OCI-LY7 (cell line): ENCODE data around the gene ELOVL1. TPM values are rescaled to one million over a fixed set of nuclear protein-coding genes. Genes with fewer than 3 reads are reported as not detected.

ENCODE experiments used
- BruUV-seq: library from RNA; stranded (reverse); fragments of 400-500 nt; replicated peaks from 2 replicates; lab custom pipeline; 2021; lab: Mats Ljungman, UMichigan
- CTCF ChIA-PET: fragments of 300-600 bp; sonication (Branson Sonifier 250); formaldehyde crosslinking; loops from one replicate; lab custom pipeline; 2022; ENCODE audit warnings: antibody characterized with exemption; ENCODE audit not compliant: unreplicated experiment; lab: Charles Lee
- POLR2A ChIA-PET: fragments of 300-600 bp; sonication (Branson Sonifier 250); formaldehyde crosslinking; loops from one replicate; lab custom pipeline; 2022; ENCODE audit warnings: antibody characterized with exemption; lab: Charles Lee
- DNase-seq: peaks from one replicate; pipeline ENCODE4 v3.0.0-alpha.2; 2015; ENCODE audit warnings: low spot score
- H2AFZ ChIP-seq: fragments of 200-600 bp; sonication (generic), shearing (Covaris generic); 2 replicates; pipeline ENCODE4 v1.6.1; 2014; ENCODE audit warnings: mild to moderate bottlenecking, antibody characterized with exemption, low read length, moderate library complexity
- H3K27ac ChIP-seq: fragments of 200-600 bp; sonication (generic); 2 replicates; pipeline ENCODE4 v1.5.1; 2014; ENCODE audit warnings: mixed run types, low read depth, mild to moderate bottlenecking, moderate library complexity, low read length, inconsistent platforms; ENCODE audit not compliant: poor library complexity, severe bottlenecking
- H3K36me3 ChIP-seq: fragments of 200-600 bp; sonication (generic); 2 replicates; pipeline ENCODE4 v1.6.1; 2014; ENCODE audit warnings: mild to moderate bottlenecking, antibody characterized with exemption, low read length, moderate library complexity, mixed read lengths; ENCODE audit not compliant: insufficient read depth
- H3K4me1 ChIP-seq: fragments of 200-600 bp; sonication (generic); 2 replicates; pipeline ENCODE4 v1.5.1; 2014; ENCODE audit warnings: mild to moderate bottlenecking, low read length; ENCODE audit not compliant: insufficient read depth, poor library complexity, severe bottlenecking
- H3K4me2 ChIP-seq: fragments of 200-600 bp; sonication (generic); 2 replicates; pipeline ENCODE4 v1.6.1; 2014; ENCODE audit warnings: mild to moderate bottlenecking, low read length
- H3K4me3 ChIP-seq: fragments of 200-600 bp; sonication (generic); 2 replicates; pipeline ENCODE4 v1.5.1; 2014; ENCODE audit warnings: mild to moderate bottlenecking, low read depth, low read length; ENCODE audit not compliant: poor library complexity, severe bottlenecking
- H3K79me2 ChIP-seq: fragments of 200-600 bp; sonication (generic); 2 replicates; pipeline ENCODE4 v1.6.1; 2016; ENCODE audit warnings: low read depth, mild to moderate bottlenecking, low read length, moderate library complexity, mixed read lengths; ENCODE audit not compliant: insufficient read depth
- H3K9me2 ChIP-seq: fragments of 200-600 bp; sonication (generic); 2 replicates; pipeline ENCODE4 v1.6.1; 2016; ENCODE audit warnings: mild to moderate bottlenecking, low read length, mixed read lengths; ENCODE audit not compliant: insufficient read depth
- H3K9me3 ChIP-seq: fragments of 200-600 bp; sonication (generic); 2 replicates; pipeline ENCODE4 v1.6.1; 2014; ENCODE audit warnings: mild to moderate bottlenecking, mixed run types, low read length, mixed read lengths
- H4K20me1 ChIP-seq: fragments of 200-600 bp; sonication (generic); 2 replicates; pipeline ENCODE4 v1.6.1; 2014; ENCODE audit warnings: mild to moderate bottlenecking, antibody characterized with exemption, low read length, moderate library complexity, mixed read lengths; ENCODE audit not compliant: insufficient read depth
- CTCF ChIP-seq: fragments of 200-600 bp; sonication (generic); conservative IDR thresholded peaks from 2 replicates; pipeline ENCODE4 v1.5.1; 2014; ENCODE audit warnings: mild to moderate bottlenecking, antibody characterized with exemption, low read length, moderate library complexity, mixed read lengths
- EZH2phosphoT487 ChIP-seq: fragments of 200-600 bp; sonication (generic); IDR thresholded peaks from 2 replicates; pipeline ENCODE4 v1.6.1; 2018; ENCODE audit warnings: low read depth, borderline replicate concordance, mild to moderate bottlenecking, mixed run types, antibody characterized with exemption, low read length, moderate library complexity, mixed read lengths
- intact Hi-C: fragments of 100-400 bp; cut with micrococcal nuclease; formaldehyde crosslinking; loops from one replicate; pipeline ENCODE4 v1.10.0; 2022; ENCODE audit not compliant: unreplicated experiment
- total RNA-seq, 2 experiments: library from RNA; depleted of rRNA in 1 of 2; stranded (reverse); fragments of >200 nt in 1 of 2; shearing (Covaris generic) in 1 of 2; gene quantifications; 2 replicates each; pipeline ENCODE4 v1.2.3, GENCODE V29; 2014 to 2022

The ELOVL1 gene
- total RNA-seq, 2 experiments from 2014 or later, result 35.9 to 43.9 TPM

DNA sequence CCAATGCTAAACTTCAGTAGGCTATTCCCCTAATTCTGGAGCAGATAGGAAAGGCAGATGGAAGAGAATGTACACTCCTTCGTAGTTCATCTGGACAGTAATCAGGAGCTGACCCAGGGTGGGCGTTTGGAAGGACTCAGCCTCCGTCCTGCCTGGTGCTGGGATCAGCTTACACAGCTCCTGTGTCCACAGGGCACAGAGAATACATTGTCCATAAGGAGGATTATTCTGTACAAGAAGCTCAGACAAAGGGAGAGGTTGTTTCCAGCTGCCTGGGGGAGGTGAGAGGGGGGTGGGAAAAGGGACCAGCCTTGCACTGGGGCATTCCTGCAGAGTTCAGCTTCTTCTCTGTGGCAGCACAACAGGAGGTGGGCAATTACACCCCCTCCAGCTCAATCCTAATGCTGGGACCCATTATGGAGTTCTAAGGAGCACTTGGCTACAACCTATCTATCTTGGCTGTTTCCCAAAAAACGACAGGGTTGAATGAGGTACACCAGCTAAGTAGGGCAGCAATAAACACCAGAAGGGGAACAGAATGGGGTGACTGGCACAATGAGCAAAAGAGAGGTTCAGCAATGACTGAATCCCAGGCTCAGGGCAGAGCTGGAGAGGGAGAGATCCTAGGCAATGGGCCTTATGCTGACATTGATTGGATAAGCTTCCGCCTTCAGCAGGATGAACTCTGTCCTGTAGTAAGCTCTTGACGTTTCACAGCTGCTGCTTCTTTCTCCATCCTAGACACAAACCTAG, 14.4 kb upstream of the ELOVL1 start:
- ChIA-PET POLR2A (no interaction called here), CTCF (interaction anchor here (0.6 kb wide), 3 partner anchors 78 to 1054 kb away, joined by 3 to 8 read pairs (median 6); no protein-coding TSS in a partner anchor)
- Histone ChIP-seq H3K36me3 (peaks cover 54% of the 10 kb centered on the region), H3K9me2 (no peaks in the 10 kb centered on the region), H3K4me1 (no peaks in the 10 kb centered on the region), H4K20me1 (no peaks in the 10 kb centered on the region), H3K4me3 (no peak overlapping the region), H2AFZ (no peak overlapping the region), H3K9me3 (no peaks in the 10 kb centered on the region), H3K4me2 (no peak overlapping the region), H3K79me2 (no peaks in the 10 kb centered on the region), H3K27ac (no peak overlapping the region)
- intact Hi-C loops, result no loop called here
- no peak for DNase-seq
- BruUV-seq, result no TSS peak
- TF ChIP-seq CTCF, result no peak
- no peak for TF ChIP-seq EZH2phosphoT487

GRCh38 chr1:43381612-43382011, 13.8 kb upstream of the ELOVL1 start:
- H3K4me2 ChIP-seq, result no peak overlapping the region
- TF ChIP-seq EZH2phosphoT487 (no peak), CTCF (no peak)
- H4K20me1 ChIP-seq, result no peaks in the 10 kb centered on the region
- intact Hi-C loops, result no loop called here
- no peak overlapping the region for H3K27ac ChIP-seq
- DNase-seq, result no peak
- ChIA-PET POLR2A (no interaction called here), CTCF (interaction anchor here (0.6 kb wide), 4 partner anchors 78 to 1053 kb away, joined by 3 to 8 read pairs (median 5); no protein-coding TSS in a partner anchor)
- H3K9me3 ChIP-seq, result no peaks in the 10 kb centered on the region
- BruUV-seq, result no TSS peak
- H3K79me2 ChIP-seq, result no peaks in the 10 kb centered on the region
- H2AFZ ChIP-seq, result no peak overlapping the region
- H3K9me2 ChIP-seq, result no peaks in the 10 kb centered on the region
- H3K4me3 ChIP-seq, result no peak overlapping the region
- H3K36me3 ChIP-seq, result peaks cover 48% of the 10 kb centered on the region
- no peaks in the 10 kb centered on the region for H3K4me1 ChIP-seq

DNA sequence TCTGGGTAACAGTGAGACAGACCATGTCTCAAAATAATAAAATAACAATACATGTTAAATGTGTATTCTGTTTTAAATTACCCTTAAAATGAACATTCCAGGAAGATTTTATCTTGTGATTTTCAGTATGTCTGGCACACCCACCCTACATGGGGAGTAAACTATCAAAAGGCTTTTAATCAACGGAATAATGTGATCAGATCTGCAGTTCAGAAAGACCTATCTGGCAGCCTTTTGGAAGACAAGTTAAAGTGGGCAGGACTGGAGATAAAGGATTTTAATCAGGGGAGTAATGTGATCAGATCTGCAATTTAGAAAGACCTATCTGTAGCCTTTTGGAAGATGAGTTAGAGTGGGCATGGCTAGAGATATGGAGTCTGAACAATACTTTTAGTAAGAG, 11.7 kb upstream of the ELOVL1 start:
- CTCF ChIA-PET, result no interaction called here
- no peaks in the 10 kb centered on the region for H3K9me3 ChIP-seq
- TF ChIP-seq EZH2phosphoT487 (no peak), CTCF (no peak)
- H3K9me2 ChIP-seq, result no peaks in the 10 kb centered on the region
- no TSS peak for BruUV-seq
- no peak overlapping the region for H2AFZ ChIP-seq
- no peak overlapping the region for H3K27ac ChIP-seq
- no peak overlapping the region for H3K4me3 ChIP-seq
- intact Hi-C loops, result no loop called here
- POLR2A ChIA-PET, result no interaction called here
- no peaks in the 10 kb centered on the region for H3K79me2 ChIP-seq
- H3K36me3 ChIP-seq, result peaks cover 27% of the 10 kb centered on the region
- no peaks in the 10 kb centered on the region for H4K20me1 ChIP-seq
- no peak overlapping the region for H3K4me2 ChIP-seq
- no peaks in the 10 kb centered on the region for H3K4me1 ChIP-seq
- DNase-seq, result no peak
